Measurements from ENCODE around the gene GDI2. TPM values are rescaled to one million over a fixed set of nuclear protein-coding genes. Genes with fewer than 3 reads are reported as not detected.

Gene GDI2
- total RNA-seq, 2 experiments from 2014 or later = 218 to 220 TPM

DNA sequence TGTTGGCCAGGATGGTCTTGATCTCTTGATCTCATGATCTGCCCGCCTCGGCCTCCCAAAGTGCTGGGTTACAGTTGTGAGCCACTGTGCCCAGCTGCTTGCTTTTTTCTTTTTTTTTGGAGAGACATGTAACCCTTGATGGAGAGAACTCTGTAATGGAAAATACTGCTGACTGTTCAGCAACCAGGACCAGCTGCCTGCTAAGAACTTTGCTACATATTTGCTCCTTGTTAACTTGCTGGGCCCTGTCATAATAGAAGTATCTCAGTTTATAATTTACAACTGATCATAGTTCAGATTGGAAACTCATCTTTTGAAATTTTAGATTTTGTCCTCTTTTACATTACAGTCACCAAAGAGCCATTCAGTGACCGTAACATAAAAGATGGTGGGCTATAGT lies 93.7 kb downstream of the GDI2 start:
- no peak for DNase-seq
- peaks cover 7% of the 10 kb centered on the region for H3K4me1 Mint-ChIP-seq
- no peaks in the 10 kb centered on the region for H3K27me3 Mint-ChIP-seq
- POLR2A ChIA-PET = interaction anchor here (0.9 kb wide), 1 partner anchor 35 kb away, joined by 3 read pairs; the partner anchor contains the start of gene TASOR2
- no peak overlapping the region for H3K4me3 Mint-ChIP-seq
- CTCF ChIA-PET = no interaction called here
- H3K27ac Mint-ChIP-seq = no peak overlapping the region
- no peaks in the 10 kb centered on the region for H3K9me3 Mint-ChIP-seq
- peaks cover 11% of the 10 kb centered on the region for H3K36me3 Mint-ChIP-seq (ENCODE audit: low read depth)

Other genes starting within 250 kb of the GDI2 start
- 1 to 10 TPM; 4.8 to 5.4 TPM for gene ASB13, start 146.8 kb downstream of the GDI2 start, total RNA-seq
- 10 to 100 TPM; 35.1 to 37.3 TPM for gene TASOR2, start 128.6 kb downstream of the GDI2 start, total RNA-seq
- gene ANKRD16, start 76.5 kb upstream of the GDI2 start, total RNA-seq = 1 to 10 TPM; 3.3 to 5.4 TPM
- gene FBH1, start 76.8 kb upstream of the GDI2 start, total RNA-seq = 10 to 100 TPM; 54.8 to 61.6 TPM
- 10 to 100 TPM; 22.1 to 24.5 TPM for gene IL15RA, start 164.1 kb upstream of the GDI2 start, total RNA-seq
- gene IL2RA, start 248.9 kb upstream of the GDI2 start, total RNA-seq = 100 to 1,000 TPM; 437 to 446 TPM